Measurements from ENCODE around the gene PRXL2C.

DNA sequence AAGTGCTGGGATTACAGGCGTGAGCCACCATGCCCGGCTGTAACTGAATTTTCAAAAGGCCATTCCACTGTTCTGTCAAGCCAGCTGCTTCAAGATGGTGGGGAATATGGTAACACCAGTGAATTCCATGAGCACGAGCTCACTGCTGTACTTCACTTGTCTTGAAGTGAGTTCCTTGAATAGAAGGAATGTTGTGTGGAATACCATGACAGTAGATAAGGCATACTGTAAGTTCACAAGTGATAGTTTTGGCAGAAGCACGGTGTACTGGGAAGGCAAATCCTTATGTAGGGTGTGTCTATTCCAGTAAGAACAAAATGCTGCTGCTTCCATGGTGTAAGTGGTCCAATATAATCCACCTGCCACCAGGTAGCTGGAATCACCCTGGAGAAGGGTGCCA is 6.6 kb upstream of the PRXL2C start:
- TF ChIP-seq, protein P1, sequence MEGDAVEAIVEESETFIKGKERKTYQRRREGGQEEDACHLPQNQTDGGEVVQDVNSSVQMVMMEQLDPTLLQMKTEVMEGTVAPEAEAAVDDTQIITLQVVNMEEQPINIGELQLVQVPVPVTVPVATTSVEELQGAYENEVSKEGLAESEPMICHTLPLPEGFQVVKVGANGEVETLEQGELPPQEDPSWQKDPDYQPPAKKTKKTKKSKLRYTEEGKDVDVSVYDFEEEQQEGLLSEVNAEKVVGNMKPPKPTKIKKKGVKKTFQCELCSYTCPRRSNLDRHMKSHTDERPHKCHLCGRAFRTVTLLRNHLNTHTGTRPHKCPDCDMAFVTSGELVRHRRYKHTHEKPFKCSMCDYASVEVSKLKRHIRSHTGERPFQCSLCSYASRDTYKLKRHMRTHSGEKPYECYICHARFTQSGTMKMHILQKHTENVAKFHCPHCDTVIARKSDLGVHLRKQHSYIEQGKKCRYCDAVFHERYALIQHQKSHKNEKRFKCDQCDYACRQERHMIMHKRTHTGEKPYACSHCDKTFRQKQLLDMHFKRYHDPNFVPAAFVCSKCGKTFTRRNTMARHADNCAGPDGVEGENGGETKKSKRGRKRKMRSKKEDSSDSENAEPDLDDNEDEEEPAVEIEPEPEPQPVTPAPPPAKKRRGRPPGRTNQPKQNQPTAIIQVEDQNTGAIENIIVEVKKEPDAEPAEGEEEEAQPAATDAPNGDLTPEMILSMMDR (IDR thresholded peaks at IDR 0.05) = no peak
- TF ChIP-seq POLR2A (IDR thresholded peaks at IDR 0.05) = no peak
- no peak for TF ChIP-seq POLR2AphosphoS5 (IDR thresholded peaks at IDR 0.05; ENCODE audit: insufficient read depth in 1 of 2, low read depth in 1 of 2)

Data from vagina (tissue), 2 donors.